Neutrophil (primary cell): ENCODE measurements around the gene DNMBP.

Source experiments
- H3K27ac ChIP-seq: fragments of 200-600 bp; sonication (generic); 2 replicates; pipeline ENCODE4 v1.5.1; 2016; ENCODE audit warnings: mild to moderate bottlenecking, moderate library complexity
- H3K27me3 ChIP-seq: fragments of 200-600 bp; sonication (generic); 2 replicates; pipeline ENCODE4 v1.6.0; 2016; ENCODE audit warnings: mild to moderate bottlenecking
- H3K36me3 ChIP-seq: fragments of 200-600 bp; sonication (generic); 2 replicates; pipeline ENCODE4 v1.5.1; 2017
- H3K4me1 ChIP-seq, 2 experiments: fragments of 200-600 bp in 1 of 2; sonication (generic) in 1 of 2; 1 replicate in 1 of 2; 2 replicates in 1 of 2; pipeline versions ENCODE4 v1.5.1 to v1.6.1; 2013 to 2016; ENCODE audit warnings: low read depth in 1 of 2, low read length in 1 of 2, mild to moderate bottlenecking in 1 of 2, moderate library complexity in 1 of 2; ENCODE audit not compliant: control insufficient read depth in 1 of 2, insufficient read depth in 1 of 2
- H3K4me3 ChIP-seq, 2 experiments: fragments of 200-600 bp in 1 of 2; sonication (generic) in 1 of 2; 1 replicate in 1 of 2; 2 replicates in 1 of 2; pipeline ENCODE4 v1.5.1; 2013 to 2016; ENCODE audit warnings: low read depth in 1 of 2, low read length in 1 of 2, mild to moderate bottlenecking in 1 of 2, moderate library complexity in 1 of 2
- H3K9me3 ChIP-seq: fragments of 200-600 bp; sonication (generic); 2 replicates; pipeline ENCODE4 v1.5.1; 2016
- CTCF ChIP-seq: fragments of 200-600 bp; sonication (generic); IDR thresholded peaks from 2 replicates; pipeline ENCODE4 v1.5.1; 2016; ENCODE audit warnings: antibody characterized with exemption

The DNMBP gene

GRCh38 chr10:99981581-99982199 lies 28.1 kb downstream of the DNMBP start:
- Histone ChIP-seq H3K27ac (peak overlapping the region; percentile 69), H3K36me3 (no peaks in the 10 kb centered on the region), H3K27me3 (no peaks in the 10 kb centered on the region), H3K4me1 (peaks cover 31 to 32% of the 10 kb centered on the region in 2 experiments), H3K4me3 (no peak overlapping the region), H3K9me3 (no peaks in the 10 kb centered on the region)
- no peak for TF ChIP-seq CTCF

- no peaks in the 10 kb centered on the region for H3K27me3 ChIP-seq
- peaks cover 45 to 47% of the 10 kb centered on the region in 2 experiments for H3K4me1 ChIP-seq
- H3K9me3 ChIP-seq: no peaks in the 10 kb centered on the region
- no peak overlapping the region for H3K27ac ChIP-seq
- no peak for TF ChIP-seq CTCF
- no peak overlapping the region for H3K4me3 ChIP-seq
- no peaks in the 10 kb centered on the region for H3K36me3 ChIP-seq
These were observed 30.6 kb downstream of the DNMBP start for GRCh38 chr10:99979066-99979685.

- Histone ChIP-seq H3K27ac (no peak overlapping the region), H3K4me1 (peaks cover 34 to 39% of the 10 kb centered on the region in 2 experiments)
- TF ChIP-seq CTCF: no peak
These were observed 31.8 kb downstream of the DNMBP start for GRCh38 chr10:99977916-99978315.

GRCh38 chr10:99976886-99977665 lies 32.7 kb downstream of the DNMBP start:
- peak overlapping the region; percentile 73 for H3K27ac ChIP-seq
- H3K27me3 ChIP-seq: no peaks in the 10 kb centered on the region
- H3K4me1 ChIP-seq: peaks cover 25 to 30% of the 10 kb centered on the region in 2 experiments
- no peaks in the 10 kb centered on the region for H3K9me3 ChIP-seq
- no peaks in the 10 kb centered on the region for H3K36me3 ChIP-seq
- no peak overlapping the region for H3K4me3 ChIP-seq
- no peak for TF ChIP-seq CTCF

More at GRCh38 chr10:99977916-99978315, 31.8 kb downstream of the DNMBP start:
- no peaks in the 10 kb centered on the region for H3K9me3 ChIP-seq
- H3K27me3 ChIP-seq: no peaks in the 10 kb centered on the region
- H3K36me3 ChIP-seq: no peaks in the 10 kb centered on the region
- no peak overlapping the region for H3K4me3 ChIP-seq

- Histone ChIP-seq H3K27me3 (no peaks in the 10 kb centered on the region), H3K4me3 (no peak overlapping the region), H3K36me3 (no peaks in the 10 kb centered on the region), H3K27ac (peak overlapping the region; percentile 73), H3K9me3 (no peaks in the 10 kb centered on the region), H3K4me1 (peaks cover 19 to 23% of the 10 kb centered on the region in 2 experiments)
- TF ChIP-seq CTCF: no peak
These were observed 33.6 kb downstream of the DNMBP start for GRCh38 chr10:99975942-99976809.
